IMR-90 (cell line): ENCODE results near the gene FAM184A. TPM values are rescaled to one million over a fixed set of nuclear protein-coding genes. Genes with fewer than 3 reads are reported as not detected.

Source experiments
- ATAC-seq: fragments of 200-7000 bp; cut with Tn5 transposase; 2 replicates; pipeline ENCODE4 v1.9.1; 2020; ENCODE audit warnings: low read depth, mild to moderate bottlenecking, moderate library complexity
- BruUV-seq: library from RNA; stranded (reverse); fragments of 400-500 nt; replicated peaks from 2 replicates; lab custom pipeline; 2021; lab: Mats Ljungman, UMichigan
- CTCF ChIA-PET: fragments of 300-600 bp; formaldehyde crosslinking; extraction: SDS; loops from one replicate; lab custom pipeline; 2021; ENCODE audit warnings: antibody characterized with exemption; lab: Yijun Ruan, JAX
- POLR2A ChIA-PET: fragments of 300-600 bp; sonication (Branson Sonifier 250); formaldehyde crosslinking; loops from one replicate; lab custom pipeline; 2022; ENCODE audit warnings: antibody characterized with exemption; ENCODE audit not compliant: unreplicated experiment; lab: Charles Lee
- DNase-seq: peaks from one replicate; pipeline ENCODE4 v3.0.0; 2013
- H2AFZ ChIP-seq: replicated peaks from 2 replicates; pipeline ENCODE3; 2013; ENCODE audit warnings: low read length, mild to moderate bottlenecking; ENCODE audit not compliant: poor library complexity
- H2AK5ac ChIP-seq: 2 replicates; pipeline ENCODE4 v1.6.1; 2013; ENCODE audit warnings: low read depth, low read length, inconsistent platforms
- H2AK9ac ChIP-seq: replicated peaks from 2 replicates; pipeline ENCODE3; 2013; ENCODE audit warnings: mild to moderate bottlenecking, low read depth, low read length, moderate library complexity; ENCODE audit not compliant: poor library complexity
- H2BK120ac ChIP-seq: 2 replicates; pipeline ENCODE4 v1.6.1; 2013; ENCODE audit warnings: low read depth, low read length, inconsistent platforms
- H2BK15ac ChIP-seq: 3 replicates; pipeline ENCODE4 v1.6.1; 2013; ENCODE audit warnings: low read depth, low read length, inconsistent platforms
- H2BK20ac ChIP-seq: 2 replicates; pipeline ENCODE4 v1.6.1; 2013; ENCODE audit warnings: low read depth, mild to moderate bottlenecking, inconsistent platforms, low read length, moderate library complexity
- H2BK5ac ChIP-seq: 2 replicates; pipeline ENCODE4 v1.6.1; 2013; ENCODE audit warnings: mild to moderate bottlenecking, low read depth, low read length, inconsistent platforms; ENCODE audit not compliant: poor library complexity, severe bottlenecking
- H3K14ac ChIP-seq: replicated peaks from 2 replicates; pipeline ENCODE4 v1.6.1; 2013; ENCODE audit warnings: low read depth, low read length, inconsistent platforms
- H3K18ac ChIP-seq: 2 replicates; pipeline ENCODE4 v1.6.1; 2013; ENCODE audit warnings: low read depth, low read length, control low read depth
- H3K23ac ChIP-seq: 2 replicates; pipeline ENCODE4 v1.6.1; 2013; ENCODE audit warnings: low read depth, low read length, inconsistent platforms
- H3K27ac ChIP-seq: 2 replicates; pipeline ENCODE4 v1.5.1; 2013; ENCODE audit warnings: mild to moderate bottlenecking, control low read depth, low read length; ENCODE audit not compliant: insufficient read depth
- H3K27me3 ChIP-seq: 2 replicates; pipeline ENCODE4 v1.6.1; 2013; ENCODE audit warnings: low read length; ENCODE audit not compliant: control insufficient read depth, insufficient read depth
- H3K36me3 ChIP-seq: 2 replicates; pipeline ENCODE4 v1.6.1; 2013; ENCODE audit warnings: low read length, mixed read lengths; ENCODE audit not compliant: control insufficient read depth, insufficient read depth
- H3K4ac ChIP-seq: 2 replicates; pipeline ENCODE4 v1.6.1; 2013; ENCODE audit warnings: low read depth, low read length, inconsistent platforms
- H3K4me1 ChIP-seq: 2 replicates; pipeline ENCODE4 v1.6.1; 2013; ENCODE audit warnings: low read length, mixed read lengths; ENCODE audit not compliant: control insufficient read depth, insufficient read depth
- H3K4me2 ChIP-seq: 2 replicates; pipeline ENCODE4 v1.6.1; 2013; ENCODE audit warnings: low read depth, mild to moderate bottlenecking, control low read depth, low read length, moderate library complexity
- H3K4me3 ChIP-seq: 2 replicates; pipeline ENCODE4 v1.5.1; 2013; ENCODE audit warnings: low read depth, mild to moderate bottlenecking, control low read depth, low read length, moderate library complexity; ENCODE audit not compliant: insufficient read depth
- H3K56ac ChIP-seq: 2 replicates; pipeline ENCODE4 v1.6.1; 2013; ENCODE audit warnings: low read length, inconsistent platforms; ENCODE audit not compliant: insufficient read depth; ENCODE audit errors: extremely low read depth
- H3K79me1 ChIP-seq, 2 experiments: 2 replicates each; pipeline ENCODE4 v1.6.1; 2013; ENCODE audit warnings: low read length in 2 of 2, inconsistent platforms in 1 of 2, low read depth in 1 of 2
- H3K9ac ChIP-seq: 2 replicates; pipeline ENCODE4 v1.6.1; 2013; ENCODE audit warnings: low read depth, low read length, control low read depth
- H3K9me1 ChIP-seq: 2 replicates; pipeline ENCODE4 v1.6.1; 2013; ENCODE audit warnings: low read length, inconsistent platforms; ENCODE audit not compliant: insufficient read depth
- H3K9me3 ChIP-seq: 2 replicates; pipeline ENCODE4 v1.6.1; 2013; ENCODE audit warnings: low read length; ENCODE audit not compliant: control insufficient read depth, insufficient read depth
- H4K20me1 ChIP-seq: 2 replicates; pipeline ENCODE4 v1.6.1; 2013; ENCODE audit warnings: low read length, inconsistent platforms; ENCODE audit not compliant: insufficient read depth
- H4K5ac ChIP-seq: 2 replicates; pipeline ENCODE4 v1.6.1; 2013; ENCODE audit warnings: mild to moderate bottlenecking, low read depth, low read length, control low read depth
- H4K8ac ChIP-seq, 2 experiments: 2 replicates each; pipeline ENCODE4 v1.6.1; 2013; ENCODE audit warnings: low read depth in 2 of 2, low read length in 2 of 2, control low read depth in 1 of 2, inconsistent platforms in 1 of 2
- H4K91ac ChIP-seq: 2 replicates; pipeline ENCODE4 v1.6.1; 2013; ENCODE audit warnings: low read depth, low read length, inconsistent platforms; ENCODE audit not compliant: insufficient read depth
- BHLHE40 ChIP-seq: fragments of 150-350 bp; IDR thresholded peaks from 2 replicates; pipeline ENCODE4 v1.6.1; 2016; ENCODE audit warnings: mild to moderate bottlenecking, low read depth, low read length
- CEBPB ChIP-seq: IDR thresholded peaks from 2 replicates; pipeline ENCODE4 v1.6.1; 2012; ENCODE audit warnings: low read depth, low read length, improper control_type of control experiment
- CHD1 ChIP-seq: IDR thresholded peaks from 2 replicates; pipeline ENCODE4 v1.6.1; 2012; ENCODE audit warnings: low read depth, low read length, improper control_type of control experiment
- CTCF ChIP-seq: conservative IDR thresholded peaks from 2 replicates; pipeline ENCODE4 v1.5.1; 2012; ENCODE audit warnings: mild to moderate bottlenecking, low read depth, low read length, improper control_type of control experiment
- ELK1 ChIP-seq: fragments of 150-350 bp; IDR thresholded peaks from 2 replicates; pipeline ENCODE4 v1.6.1; 2016; ENCODE audit warnings: low read depth, mild to moderate bottlenecking, low read length, moderate library complexity, borderline replicate concordance
- FOS ChIP-seq: fragments of 150-350 bp; IDR thresholded peaks from 2 replicates; pipeline ENCODE4 v1.6.1; 2016; ENCODE audit warnings: low read depth, low read length
- MAFK ChIP-seq: IDR thresholded peaks from 2 replicates; pipeline ENCODE4 v1.6.1; 2012; ENCODE audit warnings: low read depth, low read length, improper control_type of control experiment
- MAZ ChIP-seq: IDR thresholded peaks from 2 replicates; pipeline ENCODE4 v1.6.1; 2012; ENCODE audit warnings: low read depth, mild to moderate bottlenecking, low read length, improper control_type of control experiment, moderate library complexity, borderline replicate concordance
- MXI1 ChIP-seq: IDR thresholded peaks from 2 replicates; pipeline ENCODE4 v1.6.1; 2012; ENCODE audit warnings: low read depth, mild to moderate bottlenecking, low read length, moderate library complexity, borderline replicate concordance
- NFE2L2 ChIP-seq: fragments of 150-350 bp; IDR thresholded peaks from 2 replicates; pipeline ENCODE4 v1.6.1; 2016; ENCODE audit warnings: low read depth, mild to moderate bottlenecking, low read length
- POLR2A ChIP-seq: IDR thresholded peaks from 2 replicates; pipeline ENCODE4 v1.6.1; 2012; ENCODE audit warnings: mild to moderate bottlenecking, low read depth, low read length
- RAD21 ChIP-seq: IDR thresholded peaks from 2 replicates; pipeline ENCODE4 v1.6.1; 2012; ENCODE audit warnings: low read length, improper control_type of control experiment
- RCOR1 ChIP-seq: IDR thresholded peaks from 2 replicates; pipeline ENCODE4 v1.6.1; 2012; ENCODE audit warnings: mild to moderate bottlenecking, low read length, improper control_type of control experiment; ENCODE audit not compliant: insufficient replicate concordance
- RFX5 ChIP-seq: IDR thresholded peaks from 2 replicates; pipeline ENCODE4 v1.8.0; 2012; ENCODE audit warnings: low read depth, mild to moderate bottlenecking, low read length, moderate library complexity
- SMC3 ChIP-seq: fragments of 150-350 bp; IDR thresholded peaks from 2 replicates; pipeline ENCODE4 v1.6.1; 2016; ENCODE audit warnings: low read depth, mild to moderate bottlenecking, antibody characterized with exemption, low read length, moderate library complexity
- WGBS, 2 experiments: methylation state at CpG; one replicate each; pipeline versions ENCODE4 v1.1.5 to v1.1.7; 2013; ENCODE audit warnings: missing lambda C conversion rate in 2 of 2; ENCODE audit not compliant: insufficient read length in 1 of 2; ENCODE audit errors: extremely low coverage in 2 of 2; 5-methylcytosine and 5-hydroxymethylcytosine counted together
- dilution Hi-C: fragments of 300-500 bp; cut with HindIII; formaldehyde crosslinking; loops from one replicate; pipeline ENCODE4 v1.14.3; 2018; ENCODE audit warnings: low sequenced_read_pairs; ENCODE audit not compliant: unreplicated experiment
- in situ Hi-C: fragments of 300-500 bp; cut with MboI; formaldehyde crosslinking; loops from 3 replicates; pipeline ENCODE4 v1.14.3; 2019; ENCODE audit warnings: low sequenced_read_pairs, inconsistent platforms, mixed read lengths
- intact Hi-C: fragments of 100-400 bp; cut with micrococcal nuclease; formaldehyde crosslinking; loops from 2 replicates; pipeline ENCODE4 v1.10.0; 2022
- polyA plus RNA-seq, 3 experiments: library from polyadenylated mRNA; depleted of rRNA; stranded (reverse); fragments of >200 nt; gene quantifications; 2 replicates each; pipeline ENCODE4 v1.2.3, GENCODE V29; 2012; ENCODE audit warnings: low replicate concordance in 1 of 3
- total RNA-seq: library from RNA; depleted of rRNA; stranded (reverse); fragments of >200 nt; gene quantifications from 2 replicates; pipeline ENCODE4 v1.2.3, GENCODE V29; 2012
- TF ChIP-seq, protein P1 (sequence below): fragments of 150-350 bp; IDR thresholded peaks from 2 replicates; pipeline ENCODE4 v1.6.1; 2017; ENCODE audit warnings: mild to moderate bottlenecking, antibody characterized with exemption, low read length, low read depth

FAM184A gene
- total and polyA plus RNA-seq, 2 of the 4 experiments (the other 2 are of a cell fraction) = 0.03 TPM; not detected in 1

DNA sequence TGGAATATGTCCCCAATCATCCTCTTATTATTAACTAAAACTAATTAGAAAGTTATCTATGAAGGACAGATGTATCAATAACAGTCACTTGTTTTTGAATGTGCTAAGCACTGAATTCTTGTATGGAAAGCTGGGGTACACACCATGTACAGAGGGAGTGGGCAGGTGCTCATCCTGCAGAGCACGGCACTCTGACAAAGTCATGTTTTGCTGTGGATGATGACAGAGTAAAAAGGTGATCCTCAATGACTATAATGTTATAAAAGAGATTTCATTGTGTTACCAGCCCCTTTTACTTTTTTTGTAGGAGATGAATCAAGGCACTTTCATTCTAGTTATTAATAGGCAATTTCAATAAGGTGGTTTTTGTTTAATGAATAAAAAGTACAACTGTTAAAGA, 92.2 kb downstream of the FAM184A start:
- Histone ChIP-seq H3K9ac (no peak overlapping the region), H3K56ac (no peak overlapping the region), H3K4me1 (no peaks in the 10 kb centered on the region), H3K36me3 (no peaks in the 10 kb centered on the region), H3K23ac (no peak overlapping the region), H3K4me3 (no peak overlapping the region), H3K14ac (no peak overlapping the region), H3K4me2 (no peak overlapping the region), H4K8ac (no peak overlapping the region), H3K9me1 (no peaks in the 10 kb centered on the region), H4K5ac (no peak overlapping the region), H3K4ac (no peak overlapping the region), H2BK15ac (no peak overlapping the region), H4K20me1 (no peaks in the 10 kb centered on the region), H2BK120ac (no peak overlapping the region), H3K9me3 (no peaks in the 10 kb centered on the region), H2AK9ac (no peak overlapping the region), H2BK20ac (no peak overlapping the region), H3K18ac (no peak overlapping the region), H2BK5ac (no peak overlapping the region), H3K27ac (no peak overlapping the region), H2AFZ (no peak overlapping the region), H3K79me1 (no peaks in the 10 kb centered on the region), H2AK5ac (no peak overlapping the region), H4K91ac (no peak overlapping the region), H3K27me3 (no peaks in the 10 kb centered on the region)
- POLR2A ChIA-PET = no interaction called here
- intact Hi-C loops = no loop called here
- no peak for DNase-seq
- no peak for TF ChIP-seq MAZ
- TF ChIP-seq BHLHE40 = no peak
- TF ChIP-seq MXI1 = no peak
- TF ChIP-seq CEBPB = no peak
- no peak for TF ChIP-seq RAD21
- TF ChIP-seq CHD1 = no peak
- TF ChIP-seq ELK1 = no peak
- TF ChIP-seq, protein P1, sequence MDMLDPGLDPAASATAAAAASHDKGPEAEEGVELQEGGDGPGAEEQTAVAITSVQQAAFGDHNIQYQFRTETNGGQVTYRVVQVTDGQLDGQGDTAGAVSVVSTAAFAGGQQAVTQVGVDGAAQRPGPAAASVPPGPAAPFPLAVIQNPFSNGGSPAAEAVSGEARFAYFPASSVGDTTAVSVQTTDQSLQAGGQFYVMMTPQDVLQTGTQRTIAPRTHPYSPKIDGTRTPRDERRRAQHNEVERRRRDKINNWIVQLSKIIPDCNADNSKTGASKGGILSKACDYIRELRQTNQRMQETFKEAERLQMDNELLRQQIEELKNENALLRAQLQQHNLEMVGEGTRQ = no peak
- TF ChIP-seq CTCF = no peak
- no peak for TF ChIP-seq RCOR1
- no peak for TF ChIP-seq NFE2L2
- TF ChIP-seq POLR2A = no peak
- TF ChIP-seq MAFK = no peak
- TF ChIP-seq RFX5 = no peak
- TF ChIP-seq FOS = no peak
- TF ChIP-seq SMC3 = no peak
- CTCF ChIA-PET = no interaction called here
- in situ Hi-C loops = no loop called here
- dilution Hi-C loops = no loop called here
- no CpG with 5 or more reads among the region's 1 CpG for WGBS, 2 experiments
- no TSS peak for BruUV-seq
- ATAC-seq = no peak
